Right atrium auricular region (tissue), 2 donors: ENCODE results near the gene CARMIL1. TPM values are rescaled to one million over a fixed set of nuclear protein-coding genes. Genes with fewer than 3 reads are reported as not detected.

Source experiments
- DNase-seq: peaks from one replicate; pipeline ENCODE4 v3.0.0-alpha.2; 2019; ENCODE audit warnings: low spot score
- H3K27ac ChIP-seq, 2 donors: fragments of 200-600 bp; sonication (generic); 1 replicate in 1 of 2; 2 replicates in 1 of 2; pipeline ENCODE4 v1.5.1; 2016 to 2019
- H3K27me3 ChIP-seq, 2 donors: fragments of 200-600 bp; sonication (generic); one replicate each; pipeline versions ENCODE4 v1.5.1 to v1.6.0; 2017 to 2019
- H3K36me3 ChIP-seq: fragments of 200-600 bp; sonication (generic); one replicate; pipeline ENCODE4 v1.5.1; 2016
- H3K4me1 ChIP-seq, 2 donors: fragments of 200-600 bp; sonication (generic); one replicate each; pipeline versions ENCODE4 v1.5.1 to v1.6.0; 2017 to 2019
- H3K4me3 ChIP-seq, 2 donors: fragments of 200-600 bp; sonication (generic); 1 replicate in 1 of 2; 2 replicates in 1 of 2; pipeline ENCODE4 v1.5.1; 2017 to 2019; ENCODE audit warnings: mild to moderate bottlenecking in 1 of 2, moderate library complexity in 1 of 2
- H3K9me3 ChIP-seq, 2 donors: fragments of 200-600 bp; sonication (generic); one replicate each; pipeline ENCODE4 v1.5.1; 2019
- CTCF ChIP-seq, 2 donors: fragments of 200-600 bp; sonication (generic); IDR thresholded peaks; one replicate each; pipeline ENCODE4 v1.5.1; 2019; ENCODE audit warnings: antibody characterized with exemption in 2 of 2
- total RNA-seq, 2 donors: library from RNA; depleted of rRNA; stranded (reverse); fragments of >200 nt; gene quantifications; one replicate each; pipeline ENCODE4 v1.1.0, GENCODE V29; 2016

CARMIL1 gene
- total RNA-seq, 2 donors from 2014 or later = 7.9 to 29.4 TPM

GRCh38 chr6:25486550-25486949 is 207.4 kb downstream of the CARMIL1 start:
- no peak overlapping the region for H3K4me3 ChIP-seq
- TF ChIP-seq CTCF (IDR thresholded peaks at IDR 0.05) = no peak
- no peak for DNase-seq
- no peaks in the 10 kb centered on the region for H3K9me3 ChIP-seq
- H3K4me1 ChIP-seq = peaks cover 0 to 14% of the 10 kb centered on the region in 2 donors
- H3K27ac ChIP-seq = peak overlapping the region in 1 of 2 donors; percentile 44
- no peaks in the 10 kb centered on the region for H3K27me3 ChIP-seq
- H3K36me3 ChIP-seq = peaks cover 9% of the 10 kb centered on the region

DNA sequence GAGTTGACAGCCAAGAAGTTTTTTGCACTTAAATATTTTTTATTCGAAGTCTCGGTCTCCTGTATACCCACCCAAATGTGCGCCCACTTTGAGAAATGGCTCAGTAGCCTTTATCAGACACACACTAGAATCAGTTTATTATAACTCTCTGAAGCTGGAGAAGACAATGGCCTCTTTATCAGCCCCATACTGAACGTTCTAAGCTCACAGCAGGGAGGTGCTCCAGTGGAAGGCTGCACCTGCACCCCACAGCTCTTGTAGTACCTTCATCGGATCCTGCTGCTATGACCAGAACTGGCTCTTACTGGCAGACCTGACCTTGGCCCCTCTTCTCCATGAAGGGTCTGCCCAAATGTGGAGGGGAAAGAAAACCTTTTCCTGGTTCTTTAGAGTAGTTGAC is 207.8 kb downstream of the CARMIL1 start:
- peaks cover 9% of the 10 kb centered on the region for H3K36me3 ChIP-seq
- DNase-seq = no peak
- H3K27me3 ChIP-seq = no peaks in the 10 kb centered on the region
- no peak overlapping the region for H3K4me3 ChIP-seq
- H3K4me1 ChIP-seq = peaks cover 0 to 14% of the 10 kb centered on the region in 2 donors
- TF ChIP-seq CTCF (IDR thresholded peaks at IDR 0.05) = no peak
- H3K27ac ChIP-seq = peak overlapping the region in 1 of 2 donors; percentile 44
- no peaks in the 10 kb centered on the region for H3K9me3 ChIP-seq

- no peak overlapping the region for H3K27ac ChIP-seq
- no peaks in the 10 kb centered on the region for H3K27me3 ChIP-seq
- peaks cover 2% of the 10 kb centered on the region for H3K36me3 ChIP-seq
- H3K4me3 ChIP-seq = no peak overlapping the region
- no peaks in the 10 kb centered on the region for H3K9me3 ChIP-seq
- no peak for TF ChIP-seq CTCF (IDR thresholded peaks at IDR 0.05)
- DNase-seq = no peak
- peaks cover 0 to 14% of the 10 kb centered on the region in 2 donors for H3K4me1 ChIP-seq
These were observed 209.0 kb downstream of the CARMIL1 start for GRCh38 chr6:25488156-25488555.

DNA sequence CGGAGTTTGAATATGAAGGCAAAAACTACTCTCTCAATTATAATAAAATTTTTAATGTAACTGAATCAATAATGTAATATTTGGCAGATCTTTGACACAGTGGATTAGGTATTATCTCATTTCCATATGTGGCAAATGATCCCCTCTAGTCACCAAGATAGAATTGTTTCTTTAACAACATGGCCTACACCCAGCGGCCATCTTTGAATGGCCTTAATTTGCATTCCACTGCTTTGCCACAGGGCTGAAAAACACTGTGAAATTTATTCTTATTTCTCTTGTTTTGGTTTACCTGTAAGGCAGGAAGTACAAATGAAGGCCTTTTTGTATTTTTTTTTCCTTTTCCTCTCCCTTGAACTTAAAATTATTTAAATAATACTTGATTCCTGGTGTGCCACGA is 210.2 kb downstream of the CARMIL1 start:
- H3K27me3 ChIP-seq = no peaks in the 10 kb centered on the region
- no peaks in the 10 kb centered on the region for H3K9me3 ChIP-seq
- peaks cover 0 to 14% of the 10 kb centered on the region in 2 donors for H3K4me1 ChIP-seq
- peak overlapping the region in 1 of 2 donors; percentile 3 for H3K27ac ChIP-seq
- no peak overlapping the region for H3K4me3 ChIP-seq
- TF ChIP-seq CTCF (IDR thresholded peaks at IDR 0.05) = no peak
- no peak for DNase-seq
- no peaks in the 10 kb centered on the region for H3K36me3 ChIP-seq

GRCh38 chr6:25490018-25490801 is 211.0 kb downstream of the CARMIL1 start:
- H3K27me3 ChIP-seq = no peaks in the 10 kb centered on the region
- H3K27ac ChIP-seq = peak overlapping the region; percentile 3 to 21
- peak; percentile 77 to 83 for TF ChIP-seq CTCF (IDR thresholded peaks at IDR 0.05)
- peak; percentile 79 for DNase-seq
- no peaks in the 10 kb centered on the region for H3K9me3 ChIP-seq
- no peak overlapping the region for H3K4me3 ChIP-seq
- H3K4me1 ChIP-seq = peaks cover 0 to 14% of the 10 kb centered on the region in 2 donors
- no peaks in the 10 kb centered on the region for H3K36me3 ChIP-seq
